HG03521 (cell line): ENCODE data around the gene FBXW10B.
"Not testable (repeated sequence)": the region's sequence is repeated elsewhere in the genome, so short reads cannot be mapped to it uniquely, and the experiment has no call there.

Source experiments
- ATAC-seq: cut with Tn5 transposase; IDR thresholded peaks from one replicate; pipeline ENCODE4 v1.9.1; 2021; ENCODE audit warnings: mild to moderate bottlenecking, moderate library complexity; ENCODE audit not compliant: unreplicated experiment

Gene FBXW10B

DNA sequence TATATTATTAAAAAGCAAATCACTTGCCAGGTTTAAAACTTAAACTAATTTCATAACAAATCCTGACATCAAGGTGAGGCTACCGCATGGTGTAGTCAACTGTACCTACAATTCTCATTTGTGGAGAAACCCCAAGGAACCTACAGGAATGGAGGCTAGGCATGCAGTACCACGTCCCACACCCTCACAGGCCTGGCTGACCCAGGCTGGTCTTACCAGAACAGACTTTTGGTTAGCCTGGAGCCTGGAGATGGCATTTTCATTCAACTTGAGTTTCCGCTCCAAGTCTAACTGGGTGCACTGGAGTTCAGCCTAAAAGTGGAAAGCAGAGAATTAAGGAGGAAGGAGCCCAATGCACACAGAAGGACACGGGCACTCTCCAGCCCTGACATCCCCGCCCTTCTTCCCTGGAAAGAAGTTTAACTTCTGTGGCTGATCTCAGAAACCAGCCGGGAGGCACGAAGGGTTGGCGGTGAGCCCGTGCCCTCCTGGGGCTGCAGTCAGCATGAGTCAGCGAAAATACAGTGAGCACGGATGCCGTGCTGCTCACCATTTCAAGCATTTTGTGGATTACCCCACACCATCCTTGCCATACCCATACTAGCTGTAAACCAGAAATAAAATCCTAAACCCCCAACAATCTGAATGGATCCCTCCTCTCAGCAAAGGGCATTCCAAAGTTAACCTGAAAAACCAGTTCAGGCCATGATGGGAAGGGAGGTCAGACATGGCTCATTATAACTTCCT, 23.2 kb upstream of the FBXW10B start:
- not testable (repeated sequence) for ATAC-seq

DNA sequence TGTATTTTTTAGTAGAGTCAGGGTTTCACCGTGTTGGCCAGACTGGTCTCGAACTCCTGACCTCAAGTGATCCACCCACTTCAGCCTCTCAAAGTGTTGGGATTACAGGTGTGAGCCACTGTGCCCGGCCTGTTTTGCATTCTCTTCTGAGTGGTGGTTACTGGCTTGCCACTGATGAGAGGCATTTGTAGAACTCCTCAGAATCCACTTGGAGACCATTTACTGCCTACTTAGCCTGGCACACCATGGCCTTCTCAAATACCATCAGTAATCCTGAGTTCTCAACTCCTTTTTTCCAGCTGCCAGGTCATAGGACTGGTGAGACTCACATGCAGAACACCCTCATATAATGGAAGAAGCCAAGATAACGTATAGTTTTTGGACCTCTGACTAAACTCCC, 22.5 kb upstream of the FBXW10B start:
- not testable (repeated sequence) for ATAC-seq

DNA sequence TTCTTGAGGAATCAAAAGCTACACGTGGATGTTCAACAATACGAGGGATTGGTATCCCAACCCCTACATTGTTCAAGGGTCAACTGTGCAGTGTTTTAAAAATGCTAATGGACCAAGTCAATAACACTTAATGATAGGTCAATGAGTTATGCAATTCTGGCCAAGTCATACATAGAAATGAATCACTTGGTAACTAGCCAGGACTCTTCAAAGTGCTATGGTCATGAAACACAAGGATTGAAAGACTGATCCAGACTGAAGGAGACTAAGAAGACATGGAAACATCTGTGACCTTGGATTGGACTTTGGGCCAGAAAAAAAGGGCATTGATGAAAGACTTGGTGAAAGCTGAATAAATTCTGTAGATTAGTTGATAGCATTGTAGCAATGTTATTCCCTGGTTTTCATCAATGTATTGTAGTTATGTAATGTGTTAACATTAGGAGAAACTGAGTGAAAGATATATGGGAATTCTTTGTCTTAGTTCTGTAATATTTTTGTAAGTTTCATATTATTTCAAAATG, 11.5 kb upstream of the FBXW10B start:
- ATAC-seq, result not testable (repeated sequence)

DNA sequence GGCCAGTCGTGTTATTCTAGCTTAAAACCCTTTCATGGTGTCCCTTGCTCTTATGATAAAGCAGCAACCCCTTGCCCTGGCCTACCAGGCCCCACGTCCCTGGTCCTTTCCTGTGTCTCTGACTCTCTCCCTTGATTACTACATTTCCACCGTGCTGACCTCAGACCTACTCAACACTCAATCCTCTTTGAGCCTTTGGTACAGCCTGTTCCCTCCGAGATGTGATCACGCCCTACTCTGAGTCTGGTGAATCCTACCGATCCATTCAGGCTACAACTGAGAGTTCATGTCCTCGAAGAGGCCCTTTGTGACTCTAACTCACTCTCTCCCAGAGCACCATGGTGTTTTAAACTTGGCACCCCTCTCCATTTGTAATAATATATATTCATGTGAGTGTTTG, 10.5 kb upstream of the FBXW10B start:
- ATAC-seq, result not testable (repeated sequence)

GRCh38 chr17:15623661-15624209, 4.2 kb upstream of the FBXW10B start:
- not testable (repeated sequence) for ATAC-seq

DNA sequence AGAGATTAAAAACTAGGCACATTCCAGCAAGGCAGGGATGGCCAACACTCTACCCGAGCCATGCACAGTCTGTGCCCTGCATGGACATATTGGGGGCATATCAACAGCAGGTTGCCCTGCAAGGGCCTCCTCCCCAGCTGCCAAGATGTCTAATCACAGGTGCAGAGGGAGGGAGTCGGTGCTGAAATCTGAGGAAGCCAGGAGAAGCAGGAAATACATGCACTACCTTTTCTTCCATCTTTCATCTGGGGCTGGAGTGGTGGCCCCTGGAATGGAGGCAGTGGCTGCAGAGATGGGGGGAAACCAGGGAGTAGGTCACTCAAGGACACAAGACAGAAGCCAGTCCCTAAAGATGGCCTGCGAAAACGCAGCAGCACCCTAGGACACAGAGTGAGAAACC, 3.8 kb upstream of the FBXW10B start:
- ATAC-seq, result not testable (repeated sequence)

DNA sequence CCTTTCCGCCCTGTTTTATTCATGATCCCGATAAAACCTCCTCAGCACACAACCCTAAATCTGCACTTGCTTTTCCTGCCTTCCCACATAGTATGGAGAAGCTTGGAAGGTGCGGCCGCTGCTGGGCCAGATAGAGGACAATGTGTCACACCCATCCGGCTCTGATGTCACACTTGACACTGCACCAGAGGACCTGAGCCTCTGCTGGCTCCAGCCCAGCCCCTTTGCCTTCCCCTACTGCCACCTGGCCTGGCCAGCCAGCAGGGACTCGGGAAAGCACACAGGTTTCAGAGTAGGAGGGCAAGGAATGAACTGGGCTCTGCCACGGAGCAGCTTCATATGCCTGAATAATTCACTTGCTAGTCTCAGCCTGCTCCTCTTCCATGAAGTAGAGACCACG, 2.6 kb upstream of the FBXW10B start:
- not testable (repeated sequence) for ATAC-seq

DNA sequence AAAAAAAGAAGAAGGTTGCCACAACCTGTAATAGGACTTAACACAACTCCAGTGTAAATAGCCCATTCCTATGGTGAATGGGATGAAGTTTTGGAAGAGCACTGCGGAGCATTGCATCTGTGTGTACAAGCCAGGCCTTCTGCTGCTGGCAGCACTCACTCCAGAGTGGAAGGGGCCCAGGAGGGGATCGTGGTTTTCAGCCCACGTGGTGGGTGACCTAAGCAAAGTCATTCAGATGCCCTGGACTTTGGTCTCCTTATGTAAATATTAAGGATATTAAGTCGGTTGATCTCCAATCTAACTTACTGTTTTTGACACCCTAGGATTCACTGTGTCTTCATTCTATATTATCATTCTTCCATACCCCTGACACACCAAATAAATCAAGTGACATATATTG, 2.7 kb downstream of the FBXW10B start:
- ATAC-seq, result not testable (repeated sequence)

DNA sequence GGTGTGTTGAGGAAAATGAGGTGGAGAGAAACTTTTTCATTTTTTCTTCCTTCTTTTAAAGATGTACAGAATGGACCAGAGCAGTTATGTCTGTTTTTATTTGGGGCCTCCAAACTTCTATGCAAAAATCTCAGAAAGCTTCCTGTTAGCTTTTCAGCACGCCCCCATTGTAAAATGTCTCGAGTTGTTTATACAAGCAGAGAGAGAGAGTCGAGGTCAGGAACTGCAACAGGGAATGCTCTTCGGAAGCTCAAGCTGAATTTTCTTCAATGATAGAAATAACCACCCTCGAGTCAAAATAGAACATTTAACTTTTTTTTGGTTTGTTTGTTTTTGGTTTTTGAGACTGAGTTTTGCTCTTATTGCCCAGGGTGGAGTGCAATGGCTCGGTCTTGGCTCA, 3.7 kb downstream of the FBXW10B start:
- ATAC-seq, result not testable (repeated sequence)

GRCh38 chr17:15613111-15613510, 6.4 kb downstream of the FBXW10B start:
- not testable (repeated sequence) for ATAC-seq

- not testable (repeated sequence) for ATAC-seq
Measured at GRCh38 chr17:15592960-15593359, 26.5 kb downstream of the FBXW10B start.

GRCh38 chr17:15591986-15592385, 27.5 kb downstream of the FBXW10B start:
- ATAC-seq, result not testable (repeated sequence)

GRCh38 chr17:15590844-15591243, 28.7 kb downstream of the FBXW10B start:
- not testable (repeated sequence) for ATAC-seq

DNA sequence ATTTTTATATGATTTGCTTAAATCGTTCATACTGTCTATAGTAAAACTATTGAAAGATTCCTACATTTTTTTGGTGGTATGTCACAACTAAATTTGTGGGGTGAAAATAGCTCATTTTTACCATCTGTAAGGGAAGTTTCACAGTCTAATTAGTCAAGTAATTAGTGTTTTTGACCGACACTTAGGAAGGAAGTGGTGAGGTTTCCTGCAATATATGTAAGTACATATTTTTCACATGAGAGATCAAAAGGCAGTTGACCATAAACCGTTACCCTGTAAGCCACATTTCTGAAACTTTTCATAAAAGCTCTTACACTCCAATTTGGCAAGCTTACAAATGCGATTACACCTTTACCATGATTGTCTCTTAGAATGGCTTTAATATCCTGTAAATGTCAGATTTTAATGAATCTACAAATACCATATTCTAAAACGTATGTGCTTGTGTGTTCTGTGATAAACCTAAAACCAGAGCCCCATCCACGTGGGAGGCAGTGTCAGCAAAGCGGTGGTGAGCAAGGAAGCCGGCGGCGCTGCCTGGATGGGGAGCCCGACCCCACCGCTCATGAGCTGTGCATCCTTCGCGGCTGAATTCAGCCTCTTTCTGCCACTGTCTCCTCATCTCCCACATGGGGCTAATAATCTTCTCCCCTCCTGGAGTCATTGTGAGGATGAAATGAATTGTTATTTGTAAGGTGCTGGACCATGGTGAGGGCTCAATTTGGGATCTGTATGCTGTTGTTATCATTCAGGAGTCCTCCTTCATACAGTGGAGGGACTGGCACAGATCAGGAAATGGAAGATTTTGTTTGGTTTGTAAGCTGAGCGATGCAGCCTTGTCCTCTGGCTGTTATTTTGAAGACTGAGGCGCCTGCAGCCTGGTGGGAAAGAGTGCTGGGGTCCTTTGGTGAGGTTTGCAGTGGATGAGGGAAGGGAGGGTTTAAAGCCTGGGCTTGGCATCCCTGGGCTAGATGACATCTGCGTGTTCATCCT, 29.7 kb downstream of the FBXW10B start:
- not testable (repeated sequence) for ATAC-seq

GRCh38 chr17:15588017-15588416, 31.5 kb downstream of the FBXW10B start:
- ATAC-seq, result not testable (repeated sequence)

GRCh38 chr17:15583313-15583712, 36.2 kb downstream of the FBXW10B start:
- not testable (repeated sequence) for ATAC-seq

GRCh38 chr17:15581462-15581861, 38.0 kb downstream of the FBXW10B start:
- not testable (repeated sequence) for ATAC-seq

DNA sequence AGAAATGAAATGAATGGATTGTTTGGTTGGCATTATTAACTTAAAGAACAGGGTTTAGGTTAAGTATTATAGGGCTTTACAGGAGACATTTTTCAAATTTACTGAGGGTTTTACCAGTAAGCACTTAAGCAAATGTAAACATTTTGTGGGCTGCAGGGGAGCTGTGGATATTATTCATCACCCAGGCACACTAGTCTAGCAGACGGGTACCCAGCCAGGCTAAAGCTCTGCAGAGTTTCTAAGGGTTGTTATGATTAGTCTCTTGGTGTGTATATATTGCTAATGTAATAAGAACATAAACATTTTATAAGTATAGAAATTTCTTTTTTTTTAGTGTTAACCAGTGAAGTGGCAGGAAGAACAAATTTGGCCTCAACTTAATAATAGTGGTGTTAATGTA, 42.7 kb downstream of the FBXW10B start:
- not testable (repeated sequence) for ATAC-seq

- not testable (repeated sequence) for ATAC-seq
Measured at GRCh38 chr17:15574660-15575059, 44.8 kb downstream of the FBXW10B start.

DNA sequence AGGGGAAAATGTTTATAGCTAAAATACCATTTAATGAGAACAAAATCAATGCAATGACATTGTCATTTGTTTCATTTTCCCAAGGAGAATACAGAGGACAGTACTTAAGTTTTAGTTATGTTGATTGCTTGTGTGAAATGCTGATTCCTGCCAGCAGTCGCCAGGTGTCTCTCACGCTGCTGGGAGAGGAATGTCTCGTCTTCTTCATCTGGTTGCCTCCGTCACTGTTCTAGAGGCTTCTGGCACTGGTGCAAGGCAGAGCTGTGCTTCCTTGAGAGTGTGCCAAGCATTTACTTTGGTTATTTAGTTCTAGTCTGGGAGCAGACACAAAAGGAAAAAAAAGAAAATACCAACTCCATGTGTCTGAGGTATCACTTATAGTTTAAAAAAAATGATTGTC, 45.6 kb downstream of the FBXW10B start:
- not testable (repeated sequence) for ATAC-seq
